ENCODE results near the gene AIRE.

Gene AIRE

DNA sequence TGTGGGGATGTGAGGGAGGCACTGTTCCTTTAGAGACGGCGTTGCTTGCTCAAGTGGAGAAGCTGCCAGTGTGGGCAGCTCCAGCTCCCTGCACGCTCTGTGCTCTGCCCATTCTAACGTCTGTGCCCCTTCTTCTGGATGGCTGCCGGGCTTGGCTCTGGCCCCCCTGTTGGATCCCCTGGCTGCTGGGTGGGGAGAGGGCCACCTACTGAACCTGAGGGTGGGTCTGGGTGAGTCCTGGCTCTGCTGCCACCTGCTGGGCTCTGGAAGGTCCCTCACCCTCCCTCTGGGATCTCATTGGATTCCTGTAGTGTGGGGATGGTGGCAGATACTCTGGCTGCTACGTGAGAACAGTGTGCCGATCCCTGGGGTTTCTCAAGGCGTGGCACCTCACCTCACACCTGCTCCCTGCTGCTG is 19.2 kb downstream of the AIRE start:
- no peak for DNase-seq (ENCODE audit: low read depth in 2 of 2)

DNA sequence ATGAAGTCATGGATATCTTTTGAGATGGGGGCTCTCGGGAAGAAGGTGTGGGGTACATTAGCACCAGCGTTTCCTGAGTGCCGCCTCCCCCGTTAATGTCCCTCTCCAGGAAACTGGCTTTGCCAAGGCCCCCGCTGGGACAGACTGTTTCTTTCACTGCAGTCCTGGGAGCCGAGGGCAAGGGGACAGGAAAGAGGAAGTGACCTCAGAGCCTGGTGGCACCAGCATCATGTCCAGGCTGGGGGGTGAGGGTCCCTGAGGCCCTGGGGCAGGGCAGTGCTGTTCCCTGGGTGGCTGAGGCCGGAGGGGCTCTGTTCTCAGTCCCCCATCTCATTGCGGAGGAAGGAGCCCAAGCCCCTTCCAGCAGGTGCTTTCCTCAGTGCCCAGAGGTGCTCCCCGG is 20.0 kb downstream of the AIRE start:
- no peak for DNase-seq (ENCODE audit: low read depth in 2 of 2)

DNA sequence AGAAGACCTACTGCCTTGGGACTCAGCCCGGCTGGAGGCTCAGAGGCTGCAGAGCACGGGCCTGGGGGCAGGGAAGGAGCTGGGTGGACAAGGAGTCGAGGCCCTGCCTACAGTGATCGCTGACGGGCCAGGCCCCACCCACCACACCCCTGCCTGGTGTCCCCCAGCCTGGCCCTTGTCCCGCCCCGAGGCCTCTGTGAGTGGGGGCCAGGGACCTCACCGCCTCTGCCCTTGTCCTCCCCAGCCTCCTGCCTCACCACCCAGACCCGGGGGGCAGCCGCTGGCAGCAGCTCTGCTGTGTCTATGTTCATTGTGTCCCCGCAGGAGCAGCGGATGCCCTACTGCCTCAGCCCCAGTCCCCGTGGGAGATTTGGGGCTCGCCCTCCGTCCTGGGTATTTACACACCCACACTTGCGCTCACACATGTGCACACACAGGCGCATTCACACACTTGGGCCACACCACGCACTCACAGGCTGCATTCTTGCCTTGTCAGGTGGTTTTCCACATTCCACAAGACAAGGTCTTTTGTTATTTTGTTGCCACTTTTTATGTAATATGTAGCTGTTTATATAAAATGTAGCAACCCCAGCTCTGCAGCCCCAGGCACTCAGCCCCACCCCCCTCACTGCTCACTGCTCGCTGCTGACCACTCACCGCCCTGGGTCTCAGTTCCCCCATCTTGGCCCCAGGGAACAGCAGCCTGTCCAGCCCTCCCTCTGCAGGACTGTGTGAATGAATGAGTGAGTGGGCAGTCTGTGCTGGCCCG is 21.4 kb downstream of the AIRE start:
- DNase-seq (ENCODE audit: low read depth in 2 of 2), result no peak

DNA sequence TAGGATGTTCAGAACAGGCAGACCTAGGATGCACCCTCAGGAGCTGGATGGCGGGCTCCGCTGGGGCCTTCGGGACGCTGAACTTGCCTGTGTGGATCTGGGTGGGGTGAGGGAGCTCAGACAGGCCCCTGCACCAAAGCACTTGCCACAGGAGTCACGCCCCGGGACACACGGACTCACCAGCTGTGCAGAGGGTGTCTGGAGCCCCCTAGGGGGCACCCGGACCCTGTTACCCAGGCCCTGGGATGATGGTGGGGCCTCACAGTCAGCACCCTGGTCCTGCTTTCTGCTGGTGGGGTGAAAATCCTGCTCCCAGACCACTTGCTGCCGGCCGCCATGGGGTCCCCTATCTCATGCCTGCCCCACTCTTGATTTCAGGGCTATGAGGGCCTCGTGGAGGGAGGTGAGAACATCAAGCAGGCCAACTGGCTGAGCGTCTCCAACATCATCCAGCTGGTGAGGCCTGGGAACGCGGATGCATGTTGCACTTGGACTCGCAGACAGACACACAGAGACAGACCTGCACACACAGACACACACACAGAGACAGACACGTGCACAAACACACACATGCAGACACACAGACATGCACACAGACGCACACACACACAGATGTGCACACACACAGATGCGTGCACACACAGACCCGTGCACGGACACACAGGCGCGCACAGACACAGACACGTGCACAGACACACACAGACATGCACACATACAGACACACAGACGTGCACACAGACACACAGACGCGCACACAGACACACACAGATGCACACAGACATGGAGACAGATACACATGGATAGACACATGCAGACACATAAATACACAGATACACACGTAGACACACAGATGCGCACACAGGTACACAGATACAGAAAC is 25.2 kb downstream of the AIRE start:
- DNase-seq (ENCODE audit: low read depth in 2 of 2), result no peak

DNA sequence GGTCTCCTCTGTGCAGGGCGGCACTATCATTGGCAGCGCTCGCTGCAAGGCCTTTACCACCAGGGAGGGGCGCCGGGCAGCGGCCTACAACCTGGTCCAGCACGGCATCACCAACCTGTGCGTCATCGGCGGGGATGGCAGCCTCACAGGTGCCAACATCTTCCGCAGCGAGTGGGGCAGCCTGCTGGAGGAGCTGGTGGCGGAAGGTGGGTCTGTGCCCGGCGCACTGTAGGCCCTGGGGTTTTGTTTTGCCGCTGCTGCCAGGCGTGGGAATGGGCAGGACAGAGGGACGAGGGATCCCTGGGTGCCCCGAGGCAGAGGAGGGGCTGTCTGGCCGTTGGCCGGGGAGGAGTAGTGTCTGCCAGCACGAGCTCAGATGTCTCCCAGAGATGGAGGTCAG is 26.4 kb downstream of the AIRE start:
- DNase-seq (ENCODE audit: low read depth in 2 of 2), result no peak

DNA sequence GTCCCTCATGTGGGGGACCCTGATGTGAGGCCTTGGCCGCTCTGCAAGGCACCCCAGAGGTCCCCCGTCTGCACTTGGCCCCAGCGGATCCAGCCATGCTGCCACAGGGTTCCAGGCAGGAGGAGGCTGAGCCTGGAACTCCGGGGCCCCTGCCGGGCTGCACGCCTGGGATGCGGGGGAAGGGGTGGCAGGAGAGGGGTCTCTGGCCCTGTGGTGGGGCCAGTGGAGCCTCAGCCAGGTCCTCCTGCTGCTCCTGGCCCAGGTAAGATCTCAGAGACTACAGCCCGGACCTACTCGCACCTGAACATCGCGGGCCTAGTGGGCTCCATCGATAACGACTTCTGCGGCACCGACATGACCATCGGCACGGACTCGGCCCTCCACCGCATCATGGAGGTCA is 27.0 kb downstream of the AIRE start:
- no peak for DNase-seq (ENCODE audit: low read depth in 2 of 2)

DNA sequence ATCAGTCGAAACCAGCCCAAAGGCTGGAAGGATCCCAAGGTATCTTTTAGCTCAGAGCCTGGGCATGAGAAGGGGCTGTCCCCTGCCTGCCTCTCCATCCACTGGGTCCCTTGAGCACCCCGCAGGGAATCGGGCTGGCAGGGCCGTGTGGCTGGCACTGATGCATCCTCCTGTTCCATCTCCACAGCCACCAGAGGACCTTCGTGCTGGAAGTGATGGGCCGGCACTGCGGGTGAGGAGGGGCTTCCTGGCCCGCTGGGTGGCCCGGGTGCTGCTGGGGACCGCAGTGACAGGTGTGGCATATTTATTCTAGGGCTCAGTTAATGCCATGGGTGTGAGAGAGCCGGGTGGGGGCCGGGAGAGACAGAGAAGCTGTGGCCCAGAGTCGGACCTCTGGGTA is 27.8 kb downstream of the AIRE start:
- DNase-seq (ENCODE audit: low read depth in 2 of 2), result no peak

DNA sequence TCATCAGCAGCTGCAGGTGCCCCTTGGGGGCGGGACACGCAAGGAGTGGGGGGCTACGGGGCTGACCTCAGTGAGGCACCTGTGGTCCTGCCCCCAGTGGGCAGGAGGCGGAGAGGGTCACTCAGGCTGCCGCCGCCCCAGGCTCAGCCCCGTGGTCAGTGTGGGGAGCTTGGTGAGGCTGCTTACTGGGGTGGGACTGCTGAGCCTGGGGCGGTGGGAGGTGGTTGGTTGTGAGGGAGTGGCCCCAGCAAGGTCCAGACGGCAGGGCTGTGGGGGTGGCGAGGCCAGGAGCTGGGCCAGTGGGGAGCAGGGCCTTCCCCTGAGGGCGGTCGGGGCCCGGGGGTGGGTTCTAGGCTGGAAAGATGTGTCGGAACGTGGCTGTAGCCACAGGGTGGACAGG is 28.5 kb downstream of the AIRE start:
- DNase-seq (ENCODE audit: low read depth in 2 of 2), result no peak

DNA sequence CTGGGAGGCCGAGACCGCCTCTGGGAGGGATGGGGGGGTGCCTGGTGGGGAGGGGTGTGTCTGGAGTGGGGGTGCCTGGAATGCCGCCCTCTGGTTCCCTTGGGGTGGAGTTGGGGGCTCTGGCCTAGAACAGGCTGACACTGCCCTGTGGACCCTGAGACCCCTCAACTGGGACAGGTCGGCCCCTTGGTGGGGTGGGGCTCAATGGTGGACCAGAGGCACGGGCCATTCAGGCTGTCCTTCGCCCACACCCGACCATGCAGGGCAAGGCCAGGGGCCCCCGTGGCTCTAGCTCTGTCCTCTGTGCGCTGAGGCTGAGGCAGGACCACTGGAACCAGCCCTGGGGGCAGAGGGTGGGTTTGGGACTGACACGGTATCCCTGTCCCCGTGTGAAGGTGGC is 28.9 kb downstream of the AIRE start:
- no peak for DNase-seq (ENCODE audit: low read depth in 2 of 2)

DNA sequence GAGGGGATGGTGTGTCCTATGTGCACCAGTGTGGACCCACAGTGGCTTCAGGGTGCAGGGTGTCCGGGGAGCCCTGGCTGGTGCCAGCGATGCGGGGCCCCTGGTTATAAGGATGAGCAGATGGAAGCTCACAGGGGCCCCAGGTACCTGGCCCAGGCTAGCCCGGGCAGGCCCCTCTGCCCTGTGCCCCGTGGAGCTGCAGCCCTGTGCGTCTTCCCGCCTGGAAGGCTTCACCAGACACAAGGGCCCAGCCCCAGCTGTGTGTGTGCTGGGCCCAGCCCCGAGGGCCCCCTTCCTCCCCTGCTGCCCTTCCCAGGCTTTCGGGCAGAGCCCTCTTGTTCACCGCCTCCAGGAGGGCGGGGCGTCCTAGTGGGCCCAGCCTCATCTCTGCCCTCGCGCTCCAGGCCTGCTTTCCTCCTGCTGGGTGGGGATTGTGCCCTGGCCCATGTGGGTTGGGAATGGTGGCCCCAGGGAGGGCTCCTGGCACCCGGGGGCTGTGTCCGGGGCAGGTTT is 30.1 kb downstream of the AIRE start:
- DNase-seq (ENCODE audit: low read depth in 2 of 2), result no peak

DNA sequence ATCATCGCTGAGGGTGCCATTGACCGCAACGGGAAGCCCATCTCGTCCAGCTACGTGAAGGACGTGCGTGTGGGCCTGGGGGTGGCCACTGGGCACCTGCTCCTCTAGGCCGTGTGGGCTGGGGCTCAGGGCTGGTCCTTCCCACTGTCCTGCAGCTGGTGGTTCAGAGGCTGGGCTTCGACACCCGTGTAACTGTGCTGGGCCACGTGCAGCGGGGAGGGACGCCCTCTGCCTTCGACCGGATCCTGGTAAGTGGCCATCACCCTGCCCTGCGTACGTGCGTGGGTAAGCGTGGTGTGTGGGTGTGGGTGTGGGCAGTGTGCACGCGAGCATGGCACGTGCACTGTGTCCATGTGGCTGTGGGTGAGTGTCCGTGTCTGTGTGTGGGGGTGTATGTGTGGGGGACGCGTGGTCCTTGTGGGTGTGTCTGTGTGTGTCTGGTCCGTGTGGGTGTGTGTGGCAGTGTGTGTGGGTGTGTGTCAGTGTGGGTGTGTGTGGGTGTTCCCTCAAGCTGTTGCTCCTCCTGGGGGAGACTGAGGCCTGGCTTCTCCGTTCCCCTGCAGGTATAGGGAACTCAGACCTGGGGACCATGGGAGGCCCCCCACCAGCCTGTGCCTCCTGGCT is 30.7 kb downstream of the AIRE start:
- no peak for DNase-seq (ENCODE audit: low read depth in 2 of 2)

DNA sequence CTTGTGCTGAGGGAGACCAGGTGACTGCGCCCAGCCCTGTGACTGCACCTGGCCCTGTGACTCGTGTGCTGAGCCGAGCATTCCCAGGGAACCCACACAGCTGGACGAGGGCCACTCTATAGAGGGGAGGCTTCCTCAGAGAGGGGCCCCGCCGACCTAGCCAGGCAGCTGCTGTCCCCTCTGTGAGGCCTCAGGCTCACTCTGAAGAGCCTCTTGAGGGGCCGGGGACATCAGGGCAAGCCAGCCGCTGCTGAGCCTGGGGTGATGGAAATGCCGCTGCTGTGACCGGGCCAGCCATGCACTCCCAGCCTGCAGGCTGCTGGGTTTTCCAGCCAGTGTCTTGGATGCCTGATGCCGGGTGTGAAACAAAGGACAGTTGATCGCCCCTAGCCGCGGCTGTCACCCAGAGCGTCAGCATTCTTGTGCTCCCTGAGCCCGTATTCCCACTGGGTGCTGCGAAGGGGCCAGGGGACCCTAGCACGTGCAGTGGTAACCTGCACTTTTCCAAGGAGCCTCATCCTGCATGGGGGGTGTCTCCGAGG is 31.6 kb downstream of the AIRE start:
- no peak for DNase-seq (ENCODE audit: low read depth in 2 of 2)

DNA sequence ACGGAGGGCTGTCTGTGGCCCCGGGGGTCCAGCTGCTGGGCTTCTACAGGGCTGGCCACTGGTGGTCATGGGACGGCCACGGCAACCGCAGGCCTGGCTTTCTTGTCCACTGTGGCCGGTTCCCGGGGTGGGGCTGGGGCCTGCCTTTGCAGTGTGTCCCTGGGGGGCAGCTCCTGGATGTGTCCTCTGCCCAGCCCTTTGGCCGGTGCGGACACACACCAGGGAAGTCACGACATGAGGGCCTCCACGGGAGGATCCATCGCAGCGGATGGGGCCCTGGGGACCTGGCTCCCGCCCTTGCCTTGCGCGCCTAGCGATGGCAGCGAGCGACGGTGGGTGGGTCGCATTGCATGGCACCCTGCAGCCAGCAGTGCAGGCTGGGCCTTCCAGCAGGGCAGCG is 32.2 kb downstream of the AIRE start:
- no peak for DNase-seq (ENCODE audit: low read depth in 2 of 2)

DNA sequence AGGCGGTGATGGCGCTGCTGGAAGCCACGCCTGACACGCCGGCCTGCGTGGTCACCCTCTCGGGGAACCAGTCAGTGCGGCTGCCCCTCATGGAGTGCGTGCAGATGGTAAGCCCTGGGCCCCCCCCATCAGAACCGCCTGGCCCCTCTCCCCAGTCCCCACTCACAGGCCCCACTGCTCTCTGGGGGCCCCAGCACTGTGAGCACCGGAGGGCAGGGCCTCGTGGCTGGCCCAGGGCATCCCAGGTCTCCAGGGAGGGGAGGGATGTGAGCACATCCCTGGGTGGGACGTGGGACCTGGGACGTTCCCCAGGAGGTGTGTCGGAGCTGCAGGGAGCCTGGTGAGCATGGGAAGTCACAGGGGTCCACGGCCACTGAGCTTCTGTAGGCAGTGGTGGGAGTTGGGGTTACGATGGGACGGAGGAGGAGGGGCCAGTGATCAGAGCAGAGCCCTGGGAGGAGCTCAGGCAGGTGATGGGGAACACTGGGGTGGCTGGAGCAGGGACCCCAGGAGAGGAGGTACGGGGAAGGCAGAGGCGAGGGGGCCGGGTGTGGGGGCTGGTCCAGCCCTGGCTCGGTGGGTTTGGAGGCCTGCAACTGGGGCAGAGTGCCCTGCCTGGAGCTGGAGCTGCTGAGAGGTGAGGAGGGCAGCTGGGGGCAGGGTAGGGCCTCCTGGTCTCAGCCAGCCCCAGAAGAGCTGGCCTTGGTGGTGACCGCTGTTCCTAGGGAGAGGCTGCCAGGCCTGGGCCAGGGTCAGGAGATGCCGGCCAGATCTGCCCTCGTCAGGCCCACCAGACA is 33.0 kb downstream of the AIRE start:
- DNase-seq (ENCODE audit: low read depth in 2 of 2), result no peak

DNA sequence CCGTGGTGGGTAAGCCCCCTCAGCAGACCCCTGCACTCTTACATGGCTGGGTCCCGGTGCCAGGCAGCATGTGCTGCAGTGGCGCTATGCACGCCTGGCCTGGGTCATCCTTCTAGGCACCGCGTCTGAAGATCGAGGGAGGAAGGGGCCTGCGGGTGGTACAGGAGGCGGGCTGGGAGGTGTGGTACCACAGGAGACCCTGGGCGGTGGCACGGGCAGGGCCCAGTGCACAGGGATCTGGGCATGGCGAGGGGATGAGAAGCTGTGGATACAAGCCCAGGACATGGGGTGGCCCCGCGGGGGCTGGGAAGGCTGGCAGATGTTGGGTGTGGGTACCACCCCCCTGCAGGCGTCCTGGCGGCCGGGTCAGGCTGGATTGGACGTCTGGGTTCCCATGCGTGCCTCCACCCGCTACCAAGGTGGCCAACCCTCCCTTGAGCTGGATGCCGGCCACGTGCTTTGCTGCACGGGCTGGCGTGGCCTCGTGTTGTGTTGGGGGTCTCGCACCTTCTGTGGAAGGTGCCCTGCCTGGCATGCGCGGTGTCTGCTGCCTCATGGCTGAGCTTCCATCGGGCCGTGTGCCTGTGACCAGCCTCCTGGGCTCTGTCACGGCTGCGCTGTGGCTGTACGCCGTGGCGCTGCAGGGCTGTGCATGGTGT is 33.9 kb downstream of the AIRE start:
- no peak for DNase-seq (ENCODE audit: low read depth in 2 of 2)

DNA sequence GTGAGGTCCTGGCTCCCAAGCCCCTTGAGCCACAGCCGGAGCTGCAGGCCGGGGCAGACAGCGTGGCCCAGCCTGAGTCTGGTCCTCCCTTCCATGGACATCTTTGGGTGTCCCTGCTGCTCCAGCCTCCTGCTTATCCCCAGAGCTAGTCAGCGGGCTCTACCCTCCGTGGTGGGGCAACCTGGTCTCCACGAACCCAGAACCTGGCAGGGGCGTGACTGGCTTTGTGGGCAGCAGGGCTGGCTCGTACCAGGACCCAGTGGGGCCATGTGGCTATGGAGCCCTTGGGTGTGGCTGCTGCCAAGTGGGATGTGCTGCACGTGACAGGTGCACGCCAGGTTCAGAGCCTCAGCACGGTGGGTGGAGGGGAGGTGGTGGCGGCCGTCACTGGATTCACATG is 35.2 kb downstream of the AIRE start:
- no peak for DNase-seq (ENCODE audit: low read depth in 2 of 2)

DNA sequence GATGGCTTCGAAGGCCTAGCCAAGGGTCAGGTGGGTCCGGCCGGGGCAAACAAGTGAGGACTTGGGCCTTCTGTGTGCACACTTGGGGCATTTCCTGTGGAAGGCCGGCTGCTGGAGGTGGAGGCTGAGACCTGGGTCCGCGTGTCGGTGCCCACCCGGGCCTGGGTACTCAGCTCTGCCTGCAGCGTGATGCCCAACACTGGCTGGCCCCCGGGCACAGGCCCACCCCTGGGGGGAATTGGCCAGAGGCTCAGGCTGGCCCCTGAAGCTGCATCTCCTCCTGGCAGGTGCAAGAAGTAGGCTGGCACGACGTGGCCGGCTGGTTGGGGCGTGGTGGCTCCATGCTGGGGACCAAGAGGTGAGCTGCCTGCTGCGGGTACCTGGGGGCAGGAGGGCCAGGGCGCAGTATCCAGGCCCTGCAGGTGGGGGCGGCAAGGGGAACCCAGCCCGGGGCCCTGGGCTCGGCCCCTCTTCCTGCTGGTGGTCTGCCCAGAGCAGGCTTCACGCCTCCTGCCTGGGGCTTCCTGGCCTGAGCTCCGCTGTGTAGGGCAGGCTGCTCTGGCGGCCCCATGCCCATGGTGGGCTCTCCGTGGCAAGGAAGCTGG is 36.3 kb downstream of the AIRE start:
- DNase-seq (ENCODE audit: low read depth in 2 of 2), result no peak

DNA sequence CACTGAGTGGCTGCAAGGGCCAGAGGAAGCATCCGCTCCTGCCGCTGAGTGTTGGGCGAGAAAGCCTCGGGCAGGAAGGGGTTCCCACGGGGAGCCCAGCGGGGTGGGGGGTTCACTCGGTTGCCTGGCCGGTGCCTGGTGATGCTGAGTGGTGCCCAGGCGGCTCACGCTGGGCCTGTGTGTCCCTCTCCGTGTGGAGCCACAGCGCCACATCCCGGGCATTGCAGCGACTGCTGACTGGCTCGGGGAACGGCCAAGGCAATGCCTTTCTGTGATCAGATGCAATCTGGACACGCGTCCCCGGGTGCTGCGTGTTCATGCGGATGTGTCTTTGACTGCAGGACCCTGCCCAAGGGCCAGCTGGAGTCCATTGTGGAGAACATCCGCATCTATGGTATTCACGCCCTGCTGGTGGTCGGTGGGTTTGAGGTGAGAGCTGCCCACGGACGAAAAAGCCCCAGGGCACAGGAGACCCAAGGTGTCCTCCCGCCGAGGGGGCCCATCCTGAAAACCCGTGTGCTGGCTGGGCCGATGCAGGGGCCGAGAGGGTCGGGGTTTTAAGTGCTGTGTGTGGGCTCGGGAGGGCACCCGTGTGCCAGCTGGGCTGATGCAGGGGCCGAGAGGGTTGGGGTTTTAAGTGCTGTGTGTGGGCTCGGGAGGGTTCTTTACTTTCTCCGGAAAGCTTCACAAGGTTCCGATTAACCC is 37.1 kb downstream of the AIRE start:
- DNase-seq (ENCODE audit: low read depth in 2 of 2), result no peak

DNA sequence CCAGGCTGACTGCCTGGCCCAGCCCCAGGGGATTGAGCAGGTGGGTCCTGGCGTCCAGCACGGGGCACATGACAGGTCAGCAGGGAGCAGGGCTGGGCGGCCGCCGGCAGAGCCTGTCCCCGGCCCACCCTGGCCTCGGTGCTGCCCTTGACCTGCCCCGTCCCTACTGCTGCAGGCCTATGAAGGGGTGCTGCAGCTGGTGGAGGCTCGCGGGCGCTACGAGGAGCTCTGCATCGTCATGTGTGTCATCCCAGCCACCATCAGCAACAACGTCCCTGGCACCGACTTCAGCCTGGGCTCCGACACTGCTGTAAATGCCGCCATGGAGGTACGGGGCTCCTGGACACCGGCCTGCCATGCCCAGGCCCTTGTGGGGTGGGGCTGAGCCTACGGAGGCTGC is 37.9 kb downstream of the AIRE start:
- DNase-seq (ENCODE audit: low read depth in 2 of 2), result no peak
